H9 (cell line): ENCODE measurements around the gene ANGPTL7. TPM values are rescaled to one million over a fixed set of nuclear protein-coding genes. Genes with fewer than 3 reads are reported as not detected.

Source experiments
- DNase-seq: peaks from one replicate; pipeline ENCODE4 v3.0.0-alpha.2; 2017
- H2AFZ ChIP-seq: one replicate; pipeline ENCODE4 v1.6.1; 2013; ENCODE audit warnings: mild to moderate bottlenecking, low read length, control low read depth, moderate library complexity
- H2AK5ac ChIP-seq: 2 replicates; pipeline ENCODE4 v1.6.1; 2013; ENCODE audit warnings: low read length, control low read depth, mixed read lengths; ENCODE audit not compliant: insufficient read length
- H2BK120ac ChIP-seq: one replicate; pipeline ENCODE4 v1.6.1; 2013; ENCODE audit warnings: low read depth, mild to moderate bottlenecking, low read length, control low read depth, inconsistent platforms; ENCODE audit not compliant: poor library complexity, severe bottlenecking
- H2BK12ac ChIP-seq: 2 replicates; pipeline ENCODE4 v1.6.1; 2013; ENCODE audit warnings: low read length, control low read depth, mixed read lengths, low read depth; ENCODE audit not compliant: insufficient read length
- H2BK15ac ChIP-seq: 2 replicates; pipeline ENCODE4 v1.6.1; 2013; ENCODE audit warnings: low read depth, low read length, control low read depth
- H2BK20ac ChIP-seq: one replicate; pipeline ENCODE4 v1.6.1; 2013; ENCODE audit warnings: low read depth, mild to moderate bottlenecking, low read length, control low read depth, inconsistent platforms; ENCODE audit not compliant: poor library complexity, severe bottlenecking
- H2BK5ac ChIP-seq: 2 replicates; pipeline ENCODE4 v1.6.1; 2013; ENCODE audit warnings: low read length, control low read depth, mixed read lengths; ENCODE audit not compliant: insufficient read length
- H3K14ac ChIP-seq: 2 replicates; pipeline ENCODE4 v1.6.1; 2013; ENCODE audit warnings: low read length, control low read depth; ENCODE audit not compliant: insufficient read depth
- H3K18ac ChIP-seq: 2 replicates; pipeline ENCODE4 v1.6.1; 2013; ENCODE audit warnings: low read depth, mild to moderate bottlenecking, mixed read lengths, low read length, control low read depth; ENCODE audit not compliant: insufficient read length
- H3K23ac ChIP-seq: 2 replicates; pipeline ENCODE4 v1.6.1; 2013; ENCODE audit warnings: low read length, control low read depth, mixed read lengths, low read depth; ENCODE audit not compliant: insufficient read length
- H3K23me2 ChIP-seq: 2 replicates; pipeline ENCODE4 v1.6.1; 2013; ENCODE audit warnings: low read depth, mild to moderate bottlenecking, mixed read lengths, low read length, control low read depth; ENCODE audit not compliant: insufficient read length, poor library complexity, severe bottlenecking
- H3K27ac ChIP-seq: 2 replicates; pipeline ENCODE4 v1.5.1; 2013; ENCODE audit warnings: low read length, control low read depth, mixed read lengths, low read depth; ENCODE audit not compliant: insufficient read length
- H3K27me3 ChIP-seq: 2 replicates; pipeline ENCODE4 v1.6.1; 2013; ENCODE audit warnings: low read length, control low read depth, inconsistent platforms; ENCODE audit not compliant: insufficient read depth
- H3K4ac ChIP-seq: 2 replicates; pipeline ENCODE4 v1.6.1; 2013; ENCODE audit warnings: low read depth, mild to moderate bottlenecking, control low read depth, inconsistent platforms, low read length, moderate library complexity
- H3K4me1 ChIP-seq: 2 replicates; pipeline ENCODE4 v1.6.1; 2013; ENCODE audit warnings: low read length, control low read depth, inconsistent platforms; ENCODE audit not compliant: insufficient read depth
- H3K4me2 ChIP-seq: 2 replicates; pipeline ENCODE4 v1.6.1; 2013; ENCODE audit warnings: low read length, control low read depth, mixed read lengths; ENCODE audit not compliant: insufficient read length, insufficient read depth
- H3K56ac ChIP-seq: 2 replicates; pipeline ENCODE4 v1.6.1; 2013; ENCODE audit warnings: low read depth, mild to moderate bottlenecking, mixed read lengths, low read length, control low read depth; ENCODE audit not compliant: insufficient read length
- H3K79me1 ChIP-seq: 2 replicates; pipeline ENCODE4 v1.6.1; 2013; ENCODE audit warnings: low read depth, mild to moderate bottlenecking, moderate library complexity, low read length, control low read depth, inconsistent platforms; ENCODE audit not compliant: insufficient read depth, poor library complexity, severe bottlenecking
- H3K79me2 ChIP-seq: 2 replicates; pipeline ENCODE4 v1.6.1; 2013; ENCODE audit warnings: low read length, control low read depth, inconsistent platforms; ENCODE audit not compliant: insufficient read depth
- H3K9ac ChIP-seq: 2 replicates; pipeline ENCODE4 v1.6.1; 2013; ENCODE audit warnings: low read length, control low read depth, mixed read lengths; ENCODE audit not compliant: insufficient read length; ENCODE audit errors: extremely low read depth
- H3K9me3 ChIP-seq: one replicate; pipeline ENCODE4 v1.6.1; 2013; ENCODE audit warnings: low read depth, low read length, inconsistent platforms; ENCODE audit not compliant: control insufficient read depth
- H3T11ph ChIP-seq: one replicate; pipeline ENCODE4 v1.6.1; 2013; ENCODE audit warnings: mild to moderate bottlenecking, low read length, control low read depth, inconsistent platforms
- H4K20me1 ChIP-seq: one replicate; pipeline ENCODE4 v1.6.1; 2013; ENCODE audit not compliant: control insufficient read depth, insufficient read length, insufficient read depth
- H4K5ac ChIP-seq: 2 replicates; pipeline ENCODE4 v1.6.1; 2013; ENCODE audit warnings: low read depth, mild to moderate bottlenecking, mixed read lengths, low read length, control low read depth; ENCODE audit not compliant: insufficient read length
- H4K8ac ChIP-seq: replicated peaks from 2 replicates; pipeline ENCODE4 v1.6.1; 2013; ENCODE audit warnings: low read length, control low read depth, mixed read lengths, low read depth; ENCODE audit not compliant: insufficient read length
- H4K91ac ChIP-seq: 2 replicates; pipeline ENCODE4 v1.6.1; 2013; ENCODE audit warnings: low read depth, mild to moderate bottlenecking, moderate library complexity, mixed read lengths, low read length, control low read depth; ENCODE audit not compliant: insufficient read length
- H3K27ac Mint-ChIP-seq, 3 experiments: 2 replicates in 2 of 3; 3 replicates in 1 of 3; pipeline ENCODE4 v1.8.0; 2020 to 2021; ENCODE audit warnings: mixed read lengths in 3 of 3, mild to moderate bottlenecking in 1 of 3, moderate library complexity in 1 of 3
- H3K27me3 Mint-ChIP-seq: 2 replicates; pipeline ENCODE4 v1.8.0; 2021; ENCODE audit warnings: low read depth, mild to moderate bottlenecking, moderate library complexity, mixed read lengths
- H3K36me3 Mint-ChIP-seq, 3 experiments: 2 replicates in 2 of 3; 3 replicates in 1 of 3; pipeline ENCODE4 v1.8.0; 2020 to 2021; ENCODE audit warnings: low read depth in 3 of 3, mixed read lengths in 3 of 3; ENCODE audit not compliant: insufficient read depth in 1 of 3
- H3K4me1 Mint-ChIP-seq, 2 experiments: 2 replicates each; pipeline ENCODE4 v1.8.0; 2020; ENCODE audit warnings: mixed read lengths in 2 of 2
- H3K4me3 Mint-ChIP-seq, 2 experiments: 2 replicates in 1 of 2; 3 replicates in 1 of 2; pipeline ENCODE4 v1.8.0; 2020 to 2021; ENCODE audit warnings: mild to moderate bottlenecking in 2 of 2, mixed read lengths in 2 of 2, moderate library complexity in 1 of 2
- H3K9me3 Mint-ChIP-seq, 2 experiments: 2 replicates in 1 of 2; 3 replicates in 1 of 2; pipeline ENCODE4 v1.8.0; 2020; ENCODE audit warnings: mild to moderate bottlenecking in 2 of 2, mixed read lengths in 2 of 2, moderate library complexity in 1 of 2
- WGBS: extraction: QIAGEN DNeasy Blood & Tissue Kit; methylation state at CpG from one replicate; pipeline ENCODE4 v1.1.7; 2013; ENCODE audit warnings: missing lambda C conversion rate, low lambda C conversion rate, mixed read lengths; ENCODE audit not compliant: insufficient read length; ENCODE audit errors: extremely low coverage; 5-methylcytosine and 5-hydroxymethylcytosine counted together
- total RNA-seq: library from RNA; stranded (reverse); gene quantifications from 2 replicates; pipeline ENCODE4 v1.2.1, GENCODE V29; 2021
- TF ChIP-seq, protein P1 (sequence below): fragments of 200-600 bp; sonication (generic); conservative IDR thresholded peaks from 3 replicates; pipeline ENCODE4 v1.8.0; 2021; ENCODE audit warnings: antibody characterized with exemption, mild to moderate bottlenecking

Gene ANGPTL7
- total RNA-seq, 1 experiment from 2014 or later: not detected

- H3T11ph ChIP-seq: no peak overlapping the region
- H3K4me1 Mint-ChIP-seq: no peaks in the 10 kb centered on the region
- no peak overlapping the region for H3K27ac ChIP-seq
- H3K18ac ChIP-seq: no peak overlapping the region
- peak overlapping the region in 2 of 3 experiments; percentile 11 to 62; a peak in 1 of 7 replicates for H3K27ac Mint-ChIP-seq
- no peak overlapping the region for H3K4ac ChIP-seq
- no peaks in the 10 kb centered on the region for H3K79me2 ChIP-seq
- no peak overlapping the region for H2BK5ac ChIP-seq
- no peak for DNase-seq
- no peak overlapping the region for H4K91ac ChIP-seq
- H3K56ac ChIP-seq: no peak overlapping the region
- no peak overlapping the region for H3K4me3 Mint-ChIP-seq
- H2BK120ac ChIP-seq: no peak overlapping the region
- WGBS: no CpG with 5 or more reads among the region's 4 CpGs
- no peak overlapping the region for H2AK5ac ChIP-seq
- no peaks in the 10 kb centered on the region for H3K23me2 ChIP-seq
- TF ChIP-seq, protein P1, sequence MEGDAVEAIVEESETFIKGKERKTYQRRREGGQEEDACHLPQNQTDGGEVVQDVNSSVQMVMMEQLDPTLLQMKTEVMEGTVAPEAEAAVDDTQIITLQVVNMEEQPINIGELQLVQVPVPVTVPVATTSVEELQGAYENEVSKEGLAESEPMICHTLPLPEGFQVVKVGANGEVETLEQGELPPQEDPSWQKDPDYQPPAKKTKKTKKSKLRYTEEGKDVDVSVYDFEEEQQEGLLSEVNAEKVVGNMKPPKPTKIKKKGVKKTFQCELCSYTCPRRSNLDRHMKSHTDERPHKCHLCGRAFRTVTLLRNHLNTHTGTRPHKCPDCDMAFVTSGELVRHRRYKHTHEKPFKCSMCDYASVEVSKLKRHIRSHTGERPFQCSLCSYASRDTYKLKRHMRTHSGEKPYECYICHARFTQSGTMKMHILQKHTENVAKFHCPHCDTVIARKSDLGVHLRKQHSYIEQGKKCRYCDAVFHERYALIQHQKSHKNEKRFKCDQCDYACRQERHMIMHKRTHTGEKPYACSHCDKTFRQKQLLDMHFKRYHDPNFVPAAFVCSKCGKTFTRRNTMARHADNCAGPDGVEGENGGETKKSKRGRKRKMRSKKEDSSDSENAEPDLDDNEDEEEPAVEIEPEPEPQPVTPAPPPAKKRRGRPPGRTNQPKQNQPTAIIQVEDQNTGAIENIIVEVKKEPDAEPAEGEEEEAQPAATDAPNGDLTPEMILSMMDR: no peak
- H3K36me3 Mint-ChIP-seq: peaks cover 10 to 76% (median 64%) of the 10 kb centered on the region in 3 experiments; a peak in 6 of 7 replicates
- H2AFZ ChIP-seq: no peak overlapping the region
- H2BK12ac ChIP-seq: no peak overlapping the region
- no peak overlapping the region for H2BK15ac ChIP-seq
- no peak overlapping the region for H2BK20ac ChIP-seq
- no peak overlapping the region for H3K4me2 ChIP-seq
- H3K4me1 ChIP-seq: no peaks in the 10 kb centered on the region
- H3K79me1 ChIP-seq: no peaks in the 10 kb centered on the region
- H3K23ac ChIP-seq: no peak overlapping the region
- no peak overlapping the region for H3K14ac ChIP-seq
- no peaks in the 10 kb centered on the region for H3K27me3 Mint-ChIP-seq
- H3K9ac ChIP-seq: no peak overlapping the region
- no peak overlapping the region for H4K8ac ChIP-seq
- H3K27me3 ChIP-seq: no peaks in the 10 kb centered on the region
- H3K9me3 ChIP-seq: no peaks in the 10 kb centered on the region
- H4K5ac ChIP-seq: no peak overlapping the region
- H3K9me3 Mint-ChIP-seq: no peaks in the 10 kb centered on the region; a peak in 1 of 5 replicates
- H4K20me1 ChIP-seq: no peaks in the 10 kb centered on the region
Measured at GRCh38 chr1:11197359-11197758, 8.2 kb downstream of the ANGPTL7 start.
